Small intestine (tissue), 7 donors: ENCODE measurements around the gene EAF1. TPM values are rescaled to one million over a fixed set of nuclear protein-coding genes. Genes with fewer than 3 reads are reported as not detected.

Source experiments
- DNase-seq, 2 donors: peaks; one replicate each; pipeline versions ENCODE4 v3.0.0 to v3.0.0-alpha.2; 2013
- FAIRE-seq: peaks from 2 replicates; lab custom pipeline; 2012; peaks lifted over from hg19 to GRCh38; lab: Jason Lieb, UNC
- H3K27ac ChIP-seq, 3 donors: one replicate each; pipeline ENCODE4 v1.5.1; 2013; ENCODE audit warnings: low read length in 2 of 3, mild to moderate bottlenecking in 2 of 3, control low read depth in 1 of 3, inconsistent platforms in 1 of 3, low read depth in 1 of 3, moderate library complexity in 1 of 3
- H3K27me3 ChIP-seq, 3 donors: one replicate each; pipeline ENCODE4 v1.6.1; 2013; ENCODE audit warnings: low read length in 3 of 3, inconsistent platforms in 1 of 3; ENCODE audit not compliant: control insufficient read depth in 3 of 3, insufficient read depth in 3 of 3
- H3K36me3 ChIP-seq, 3 donors: one replicate each; pipeline ENCODE4 v1.6.1; 2013; ENCODE audit warnings: low read length in 3 of 3, inconsistent platforms in 1 of 3, low read depth in 1 of 3, mild to moderate bottlenecking in 1 of 3, moderate library complexity in 1 of 3; ENCODE audit not compliant: control insufficient read depth in 3 of 3, insufficient read depth in 2 of 3
- H3K4me1 ChIP-seq, 3 donors: one replicate each; pipeline ENCODE4 v1.6.1; 2013; ENCODE audit warnings: low read length in 2 of 3, inconsistent platforms in 1 of 3, low read depth in 1 of 3, mild to moderate bottlenecking in 1 of 3, moderate library complexity in 1 of 3; ENCODE audit not compliant: control insufficient read depth in 3 of 3, insufficient read depth in 2 of 3
- H3K4me3 ChIP-seq, 3 donors: one replicate each; pipeline ENCODE4 v1.5.1; 2013; ENCODE audit warnings: low read length in 3 of 3, control low read depth in 1 of 3, inconsistent platforms in 1 of 3, low read depth in 1 of 3, mild to moderate bottlenecking in 1 of 3, moderate library complexity in 1 of 3
- H3K9me3 ChIP-seq, 2 donors: one replicate each; pipeline ENCODE4 v1.6.1; 2013; ENCODE audit warnings: low read depth in 1 of 2, low read length in 1 of 2; ENCODE audit not compliant: control insufficient read depth in 2 of 2, insufficient read depth in 1 of 2
- WGBS, 3 donors: extraction: QIAGEN DNeasy Blood & Tissue Kit; methylation state at CpG; one replicate each; pipeline ENCODE4 v1.1.7; 2013; 5-methylcytosine and 5-hydroxymethylcytosine counted together
- polyA plus RNA-seq, 4 donors: library from polyadenylated mRNA; stranded (reverse) in 3 of 4; unstranded in 1 of 4; fragments of 200-250 nt in 3 of 4; fragments of 120-200 nt in 1 of 4; gene quantifications; one replicate each; pipeline versions ENCODE4 v1.2.1 to v1.2.3, GENCODE V29; 2013
- donor health status: healthy with polysubstance abuse.
- donor health status: control.
- donor health status: control.
- donor health status: Bipolar disorder and iron deficiency.
- donor health status: healthy.

Gene EAF1
- polyA plus RNA-seq, 4 donors, result 5.9 to 19.8 (median 9.6) TPM

DNA sequence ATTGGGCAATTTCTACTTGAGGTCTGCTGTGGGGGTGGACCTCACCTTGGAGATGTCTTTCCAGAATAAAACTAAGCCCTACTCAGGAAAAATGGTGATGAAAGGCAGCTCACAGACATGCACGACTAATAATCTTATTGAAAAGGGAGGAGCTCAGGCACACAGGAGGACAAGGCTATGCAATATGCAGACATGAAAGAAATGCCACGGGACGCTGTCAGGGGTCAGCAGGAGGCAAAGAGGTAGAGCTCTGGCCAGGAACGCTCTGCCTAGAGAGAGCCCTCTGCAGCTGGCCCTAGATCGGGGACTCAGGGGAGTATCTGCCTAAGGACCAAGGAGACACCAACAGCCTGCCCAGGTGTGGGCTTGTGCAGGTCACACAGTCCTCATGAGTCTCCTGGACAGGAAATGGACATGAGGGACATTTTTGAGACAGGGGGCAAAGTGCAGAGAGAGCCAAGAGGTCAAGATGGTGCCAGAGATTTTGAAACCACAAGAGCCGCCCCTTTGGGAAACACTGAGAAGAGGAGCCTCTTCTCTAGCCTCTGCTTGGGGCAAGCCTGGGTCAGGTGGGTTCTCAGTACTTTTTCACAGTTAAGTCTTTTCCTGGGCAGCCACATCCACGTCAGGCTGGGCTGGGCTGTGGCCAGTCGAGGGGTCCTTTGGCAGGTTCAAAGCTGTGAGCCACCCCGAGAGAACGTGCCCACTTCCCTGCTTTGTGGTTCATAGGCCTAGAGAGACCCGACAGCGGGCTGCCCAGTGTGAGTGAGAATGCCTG is 23.2 kb downstream of the EAF1 start:
- H3K27ac ChIP-seq, result no peak overlapping the region
- no peak for DNase-seq
- H3K4me1 ChIP-seq, result no peaks in the 10 kb centered on the region
- H3K27me3 ChIP-seq, result no peaks in the 10 kb centered on the region
- no peaks in the 10 kb centered on the region for H3K9me3 ChIP-seq
- WGBS, 3 donors, result 90 to 93% (median 92%) methylated on average over 12 of the region's 12 CpGs
- no peak for FAIRE-seq
- peaks cover 0 to 24% (median 0%) of the 10 kb centered on the region in 3 donors for H3K36me3 ChIP-seq
- no peak overlapping the region for H3K4me3 ChIP-seq

DNA sequence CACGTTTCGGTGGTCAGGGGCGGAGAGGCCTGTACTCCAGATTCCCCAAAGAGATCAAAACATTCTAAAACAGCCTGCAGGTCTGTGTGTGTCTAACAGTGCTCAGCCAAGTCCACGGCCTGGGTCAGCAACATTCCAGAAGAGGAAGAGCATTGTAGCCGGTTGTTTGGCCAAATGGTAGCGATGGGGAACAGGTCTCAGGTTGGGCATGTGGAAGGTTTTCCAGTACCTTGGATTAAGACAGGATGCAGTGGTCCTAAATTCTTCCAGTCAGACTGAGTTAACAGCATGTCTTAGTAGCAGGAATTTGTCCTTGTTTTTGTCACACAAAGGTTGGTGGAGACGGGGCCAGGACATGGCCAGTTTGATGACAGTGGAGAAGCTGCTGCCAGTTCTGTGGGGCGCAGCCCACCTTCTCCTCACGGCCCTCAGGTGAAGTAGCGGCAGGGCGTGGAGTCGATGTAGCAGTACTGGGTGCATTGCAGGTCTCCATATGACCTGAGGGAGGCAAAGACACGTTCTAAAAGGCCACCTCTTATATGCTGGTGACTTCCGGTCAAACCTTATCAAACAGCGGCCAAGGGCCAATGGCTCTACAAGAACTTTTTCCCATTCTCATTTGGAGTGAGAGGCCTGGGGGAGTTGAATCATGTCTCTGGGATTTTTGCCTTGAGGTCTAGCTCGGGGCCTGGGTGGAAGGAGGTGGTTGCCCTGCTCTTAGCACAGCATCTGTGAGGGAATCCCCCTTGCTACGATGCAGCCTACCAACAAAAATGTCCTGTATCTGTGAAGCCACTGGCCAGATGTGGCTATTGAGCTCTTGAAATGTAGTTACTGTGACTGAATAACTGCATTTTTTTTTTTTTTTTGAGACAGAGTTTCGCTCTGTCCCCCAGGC is 24.1 kb downstream of the EAF1 start:
- Histone ChIP-seq H3K9me3 (no peaks in the 10 kb centered on the region), H3K36me3 (peaks cover 0 to 30% (median 0%) of the 10 kb centered on the region in 3 donors), H3K27ac (no peak overlapping the region), H3K4me3 (no peak overlapping the region), H3K27me3 (no peaks in the 10 kb centered on the region), H3K4me1 (no peaks in the 10 kb centered on the region)
- WGBS, 3 donors, result 89 to 91% (median 90%) methylated on average over 18 of the region's 18 CpGs
- no peak for DNase-seq
- no peak for FAIRE-seq

GRCh38 chr3:15452156-15452555 is 24.8 kb downstream of the EAF1 start:
- FAIRE-seq, result no peak
- Histone ChIP-seq H3K27me3 (no peaks in the 10 kb centered on the region), H3K9me3 (no peaks in the 10 kb centered on the region), H3K36me3 (peaks cover 0 to 30% (median 0%) of the 10 kb centered on the region in 3 donors), H3K4me1 (no peaks in the 10 kb centered on the region), H3K27ac (no peak overlapping the region), H3K4me3 (no peak overlapping the region)
- DNase-seq, result no peak
- 87 to 88% (median 87%) methylated on average over 9 of the region's 9 CpGs for WGBS, 3 donors

DNA sequence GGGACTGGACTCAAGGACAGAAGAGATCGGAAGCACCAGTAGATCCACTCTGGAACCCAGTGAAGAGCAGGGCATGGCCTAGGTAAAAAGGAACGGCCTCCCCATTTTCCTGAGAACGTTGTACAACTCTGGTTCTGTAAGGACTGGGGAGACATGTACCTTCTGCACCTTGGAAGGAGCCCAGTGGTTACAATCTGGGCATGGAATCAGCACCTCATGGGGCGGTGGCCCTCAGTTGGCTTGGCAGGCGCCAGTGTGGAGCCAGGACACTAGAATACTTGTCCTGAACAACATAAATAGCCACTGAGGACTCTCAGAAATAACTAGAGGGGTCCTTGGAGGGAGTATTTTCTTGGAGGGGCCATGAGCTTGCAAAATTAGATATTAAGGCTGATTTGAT is 25.6 kb downstream of the EAF1 start:
- no peak overlapping the region for H3K4me3 ChIP-seq
- H3K9me3 ChIP-seq, result no peaks in the 10 kb centered on the region
- H3K4me1 ChIP-seq, result no peaks in the 10 kb centered on the region
- H3K36me3 ChIP-seq, result peaks cover 0 to 30% (median 0%) of the 10 kb centered on the region in 3 donors
- H3K27me3 ChIP-seq, result no peaks in the 10 kb centered on the region
- 88 to 91% (median 88%) methylated on average over 5 of the region's 5 CpGs for WGBS, 3 donors
- FAIRE-seq, result no peak
- no peak for DNase-seq
- no peak overlapping the region for H3K27ac ChIP-seq

- DNase-seq (no peak), FAIRE-seq (no peak)
- Histone ChIP-seq H3K9me3 (peaks cover 0 to 2% of the 10 kb centered on the region in 2 donors), H3K36me3 (peaks cover 0 to 30% (median 0%) of the 10 kb centered on the region in 3 donors), H3K27me3 (no peaks in the 10 kb centered on the region), H3K4me1 (no peaks in the 10 kb centered on the region), H3K27ac (no peak overlapping the region), H3K4me3 (no peak overlapping the region)
- 90 to 92% (median 90%) methylated on average over 8 of the region's 8 CpGs for WGBS, 3 donors
These were observed 26.1 kb downstream of the EAF1 start for GRCh38 chr3:15453501-15453900.

DNA sequence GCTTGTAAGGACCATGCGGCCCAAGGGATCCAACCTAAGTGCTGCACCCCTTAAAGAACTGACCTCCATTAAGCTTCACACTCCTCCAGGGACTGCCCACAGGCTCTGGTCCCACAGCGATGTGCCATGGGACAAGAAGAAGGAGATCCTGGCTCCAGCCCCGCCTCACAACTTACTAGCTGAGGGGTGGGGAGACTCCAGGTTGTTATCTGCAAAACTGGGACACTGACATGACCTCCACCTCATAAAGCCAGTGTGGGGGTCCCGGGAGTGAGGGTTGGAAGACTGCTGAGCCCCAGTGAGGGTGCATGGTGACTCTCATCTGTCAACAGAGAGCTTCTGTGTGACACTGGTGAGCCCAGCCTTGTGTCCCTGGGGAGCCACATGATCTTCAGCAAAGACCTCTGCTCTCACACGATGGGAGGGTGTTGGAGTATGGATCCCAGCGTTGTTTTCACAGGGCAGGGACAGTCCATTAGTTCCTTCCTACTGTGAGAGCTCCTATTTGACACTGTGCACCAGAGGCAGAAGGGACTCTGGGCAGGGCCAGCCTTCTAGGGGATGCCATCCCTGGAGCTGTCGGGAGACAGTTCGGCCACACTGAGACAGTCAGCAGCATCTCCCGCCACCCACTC is 26.7 kb downstream of the EAF1 start:
- DNase-seq (no peak), FAIRE-seq (no peak)
- H3K9me3 ChIP-seq, result peaks cover 0 to 3% of the 10 kb centered on the region in 2 donors
- no peak overlapping the region for H3K27ac ChIP-seq
- WGBS, 3 donors, result 80 to 82% (median 81%) methylated on average over 9 of the region's 9 CpGs
- H3K27me3 ChIP-seq, result no peaks in the 10 kb centered on the region
- H3K4me3 ChIP-seq, result no peak overlapping the region
- peaks cover 0 to 30% (median 0%) of the 10 kb centered on the region in 3 donors for H3K36me3 ChIP-seq
- H3K4me1 ChIP-seq, result no peaks in the 10 kb centered on the region

GRCh38 chr3:15454965-15455364 is 27.6 kb downstream of the EAF1 start:
- no peak overlapping the region for H3K27ac ChIP-seq
- no peaks in the 10 kb centered on the region for H3K4me1 ChIP-seq
- no peak overlapping the region for H3K4me3 ChIP-seq
- no peak for FAIRE-seq
- peaks cover 0 to 24% (median 0%) of the 10 kb centered on the region in 3 donors for H3K36me3 ChIP-seq
- no peaks in the 10 kb centered on the region for H3K27me3 ChIP-seq
- H3K9me3 ChIP-seq, result peaks cover 0 to 3% of the 10 kb centered on the region in 2 donors
- no peak for DNase-seq

DNA sequence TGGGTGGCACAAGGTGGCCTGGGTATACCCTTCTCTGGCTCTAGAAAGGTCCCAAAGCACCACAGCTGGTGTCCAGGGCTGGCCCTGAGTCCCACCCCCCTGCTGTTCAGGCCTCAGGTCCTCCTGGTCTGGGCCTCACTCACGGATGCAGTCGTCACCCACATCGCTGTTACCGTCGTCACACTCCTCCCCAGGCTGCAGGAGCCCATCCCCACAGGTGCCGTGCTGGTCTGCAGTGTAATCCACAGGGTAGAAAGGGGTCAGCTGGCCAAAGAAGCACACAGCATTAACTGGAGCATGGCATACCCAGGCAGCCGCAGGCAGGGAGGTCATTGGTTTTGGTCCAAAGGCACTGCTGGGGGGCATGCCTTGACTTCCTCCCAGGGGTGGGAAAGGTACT is 28.4 kb downstream of the EAF1 start:
- DNase-seq (no peak), FAIRE-seq (no peak)
- Histone ChIP-seq H3K27me3 (no peaks in the 10 kb centered on the region), H3K36me3 (peaks cover 0 to 22% (median 0%) of the 10 kb centered on the region in 3 donors), H3K9me3 (peaks cover 0 to 3% of the 10 kb centered on the region in 2 donors), H3K4me3 (no peak overlapping the region), H3K4me1 (no peaks in the 10 kb centered on the region), H3K27ac (no peak overlapping the region)
- 93 to 95% (median 94%) methylated on average over 7 of the region's 7 CpGs for WGBS, 3 donors
